Activated naive CD4-positive, alpha-beta T cell treated with anti-CD3 and anti-CD28 coated beads for 36 hours (primary cell): Measurements from ENCODE around the gene MALRD1. TPM values are rescaled to one million over a fixed set of nuclear protein-coding genes. Genes with fewer than 3 reads are reported as not detected.

ENCODE experiments used
- CTCF ChIA-PET: fragments of 350-600 bp; sonication (Branson Sonifier 250); formaldehyde crosslinking; loops from one replicate; lab custom pipeline; 2021; ENCODE audit warnings: antibody characterized with exemption; lab: Charles Lee
- DNase-seq: peaks from one replicate; pipeline ENCODE4 v3.0.0-alpha.2; 2020
- H3K27ac Mint-ChIP-seq: one replicate; pipeline ENCODE4 v1.8.0; 2021; ENCODE audit warnings: mild to moderate bottlenecking, mixed read lengths
- H3K27me3 Mint-ChIP-seq: one replicate; pipeline ENCODE4 v1.8.0; 2021; ENCODE audit warnings: low read depth, mixed read lengths
- H3K36me3 Mint-ChIP-seq: one replicate; pipeline ENCODE4 v1.8.0; 2021; ENCODE audit warnings: low read depth, mixed read lengths
- H3K4me1 Mint-ChIP-seq: one replicate; pipeline ENCODE4 v1.8.0; 2021; ENCODE audit warnings: low read depth, mixed read lengths
- H3K4me3 Mint-ChIP-seq: one replicate; pipeline ENCODE4 v1.8.0; 2021; ENCODE audit warnings: mild to moderate bottlenecking, moderate library complexity, mixed read lengths
- H3K9me3 Mint-ChIP-seq: one replicate; pipeline ENCODE4 v1.8.0; 2021; ENCODE audit warnings: mixed read lengths
- intact Hi-C: fragments of 100-400 bp; cut with micrococcal nuclease; formaldehyde crosslinking; loops from one replicate; pipeline ENCODE4 v1.15.1; 2023
- total RNA-seq, 2 experiments: library from RNA; stranded (reverse); gene quantifications; one replicate each; pipeline ENCODE4 v1.2.3, GENCODE V29; 2021

MALRD1 gene
- total RNA-seq, 2 experiments from 2014 or later: not detected

DNA sequence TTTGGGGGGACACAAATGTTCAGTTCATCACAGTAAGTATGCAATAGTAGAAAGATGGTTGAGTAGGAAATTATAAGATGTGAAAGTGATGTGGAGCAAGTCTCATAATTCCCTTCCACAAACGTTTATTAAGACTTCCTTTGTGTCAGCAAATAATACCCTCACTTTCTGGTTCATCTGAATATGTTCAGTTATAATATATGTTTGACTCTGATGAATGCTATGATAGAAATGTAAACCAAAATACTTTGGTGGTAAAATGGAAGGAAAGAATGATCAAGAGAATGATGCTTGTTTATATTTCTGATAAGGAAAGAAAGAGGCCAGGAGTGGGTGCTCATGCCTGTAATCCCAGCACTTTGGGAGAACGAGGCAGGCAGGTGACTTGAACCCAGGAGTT lies 655.9 kb downstream of the MALRD1 start:
- DNase-seq: no peak
- Mint-ChIP-seq H3K27ac (no peak overlapping the region), H3K36me3 (no peaks in the 10 kb centered on the region), H3K27me3 (no peaks in the 10 kb centered on the region), H3K4me3 (no peak overlapping the region), H3K9me3 (peaks cover 2% of the 10 kb centered on the region), H3K4me1 (no peaks in the 10 kb centered on the region)
- intact Hi-C loops: no loop called here
- CTCF ChIA-PET: no interaction called here

- no peak for DNase-seq
- no peaks in the 10 kb centered on the region for H3K36me3 Mint-ChIP-seq
- H3K27ac Mint-ChIP-seq: no peak overlapping the region
- no peaks in the 10 kb centered on the region for H3K4me1 Mint-ChIP-seq
- peaks cover 2% of the 10 kb centered on the region for H3K9me3 Mint-ChIP-seq
- CTCF ChIA-PET: no interaction called here
- no peak overlapping the region for H3K4me3 Mint-ChIP-seq
- intact Hi-C loops: no loop called here
- no peaks in the 10 kb centered on the region for H3K27me3 Mint-ChIP-seq
Measured at GRCh38 chr10:19705250-19705649, 656.6 kb downstream of the MALRD1 start.

DNA sequence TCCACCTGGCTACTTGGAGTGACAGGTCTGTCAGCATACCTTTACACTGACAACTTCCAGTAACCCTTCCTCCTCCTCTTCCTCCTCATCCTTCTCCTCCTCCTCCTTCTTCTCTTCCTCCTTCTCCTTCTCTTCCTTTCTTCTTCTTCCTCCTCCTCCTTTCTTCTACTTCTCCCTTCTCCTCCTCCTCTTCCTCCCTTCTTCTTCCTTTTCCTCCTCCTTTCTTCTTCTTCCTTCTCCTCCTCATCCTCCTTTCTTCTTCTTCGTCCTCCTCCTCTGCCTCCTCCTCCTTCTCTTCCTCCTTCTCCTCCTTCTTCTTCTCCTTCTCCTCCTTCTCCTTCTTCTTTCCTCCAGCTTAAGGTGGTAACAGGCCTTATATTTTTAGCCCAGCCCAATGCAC lies 658.3 kb downstream of the MALRD1 start:
- intact Hi-C loops: no loop called here
- Mint-ChIP-seq H3K36me3 (no peaks in the 10 kb centered on the region), H3K27me3 (no peaks in the 10 kb centered on the region), H3K27ac (no peak overlapping the region), H3K4me3 (no peak overlapping the region), H3K4me1 (no peaks in the 10 kb centered on the region), H3K9me3 (peaks cover 10% of the 10 kb centered on the region)
- DNase-seq: no peak
- CTCF ChIA-PET: no interaction called here

DNA sequence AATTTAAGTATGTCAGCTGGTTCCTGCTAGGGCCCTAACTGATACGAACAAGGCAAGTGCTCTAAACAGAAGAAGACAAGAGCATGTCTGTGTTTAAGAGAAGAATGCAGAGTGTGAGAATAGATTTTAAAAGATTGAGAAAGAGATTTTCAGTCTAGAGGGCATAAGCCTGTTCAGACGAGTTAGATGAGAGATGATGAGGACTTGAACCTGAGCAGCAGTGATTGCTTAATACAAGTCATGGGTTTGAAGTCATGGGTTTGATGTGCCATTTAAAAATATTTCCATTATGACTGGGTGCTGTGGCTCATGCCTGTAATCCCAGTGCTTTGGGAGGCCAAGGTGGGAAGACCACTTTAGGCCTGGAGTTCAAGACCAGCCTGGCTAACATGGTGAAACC lies 658.8 kb downstream of the MALRD1 start:
- Mint-ChIP-seq H3K27ac (no peak overlapping the region), H3K4me1 (no peaks in the 10 kb centered on the region), H3K9me3 (peaks cover 13% of the 10 kb centered on the region), H3K4me3 (no peak overlapping the region), H3K27me3 (no peaks in the 10 kb centered on the region), H3K36me3 (no peaks in the 10 kb centered on the region)
- DNase-seq: no peak
- intact Hi-C loops: no loop called here
- CTCF ChIA-PET: no interaction called here

GRCh38 chr10:19708031-19708430 lies 659.4 kb downstream of the MALRD1 start:
- no peak for DNase-seq
- H3K4me3 Mint-ChIP-seq: no peak overlapping the region
- H3K27me3 Mint-ChIP-seq: no peaks in the 10 kb centered on the region
- H3K27ac Mint-ChIP-seq: no peak overlapping the region
- no peaks in the 10 kb centered on the region for H3K4me1 Mint-ChIP-seq
- intact Hi-C loops: no loop called here
- peaks cover 17% of the 10 kb centered on the region for H3K9me3 Mint-ChIP-seq
- CTCF ChIA-PET: no interaction called here
- H3K36me3 Mint-ChIP-seq: no peaks in the 10 kb centered on the region

DNA sequence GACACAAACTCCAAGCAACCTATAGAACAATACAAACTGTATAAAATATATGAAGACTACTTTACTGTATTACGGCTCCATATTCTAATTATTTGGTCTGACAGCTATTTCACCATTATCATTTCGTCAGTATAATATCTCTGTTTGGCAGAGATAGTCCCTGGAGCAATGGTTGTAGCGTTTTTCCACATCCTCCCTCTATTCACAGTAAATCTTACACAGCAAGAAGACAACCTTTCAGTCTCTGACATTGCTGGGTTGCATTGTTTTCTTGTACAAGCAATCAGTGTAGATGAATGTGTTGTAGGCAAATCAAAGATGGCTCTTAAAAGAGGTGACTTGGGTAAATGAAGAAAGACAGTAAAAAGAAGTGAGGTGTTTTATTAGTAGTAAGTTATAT lies 662.0 kb downstream of the MALRD1 start:
- Mint-ChIP-seq H3K36me3 (no peaks in the 10 kb centered on the region), H3K27ac (no peak overlapping the region), H3K27me3 (no peaks in the 10 kb centered on the region), H3K9me3 (peaks cover 26% of the 10 kb centered on the region), H3K4me3 (no peak overlapping the region), H3K4me1 (no peaks in the 10 kb centered on the region)
- CTCF ChIA-PET: no interaction called here
- DNase-seq: no peak
- intact Hi-C loops: no loop called here

DNA sequence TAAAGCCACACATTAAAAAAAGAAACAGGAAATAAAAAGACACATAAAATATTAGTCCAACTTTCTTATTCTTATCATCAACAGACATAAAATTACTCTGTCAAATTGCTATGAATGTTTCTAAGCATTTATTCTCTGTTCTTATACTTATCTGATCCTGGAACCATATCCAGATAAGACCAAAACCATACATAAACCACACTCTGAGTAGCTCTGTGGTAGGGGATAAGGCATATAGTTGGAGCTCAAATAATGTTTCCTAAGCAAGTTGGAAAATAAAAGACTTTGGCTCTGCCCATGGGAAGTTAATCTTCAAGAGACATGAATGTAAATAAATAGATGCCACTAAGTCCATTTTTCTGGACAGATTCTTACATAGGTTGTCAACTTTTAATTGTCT lies 664.6 kb downstream of the MALRD1 start:
- H3K4me3 Mint-ChIP-seq: no peak overlapping the region
- H3K27ac Mint-ChIP-seq: no peak overlapping the region
- no peak for DNase-seq
- CTCF ChIA-PET: interaction anchor here (0.7 kb wide), 1 partner anchor 188 kb away, joined by 3 read pairs; no protein-coding TSS in a partner anchor
- H3K36me3 Mint-ChIP-seq: no peaks in the 10 kb centered on the region
- H3K9me3 Mint-ChIP-seq: peaks cover 27% of the 10 kb centered on the region
- no peaks in the 10 kb centered on the region for H3K27me3 Mint-ChIP-seq
- H3K4me1 Mint-ChIP-seq: no peaks in the 10 kb centered on the region
- intact Hi-C loops: no loop called here

DNA sequence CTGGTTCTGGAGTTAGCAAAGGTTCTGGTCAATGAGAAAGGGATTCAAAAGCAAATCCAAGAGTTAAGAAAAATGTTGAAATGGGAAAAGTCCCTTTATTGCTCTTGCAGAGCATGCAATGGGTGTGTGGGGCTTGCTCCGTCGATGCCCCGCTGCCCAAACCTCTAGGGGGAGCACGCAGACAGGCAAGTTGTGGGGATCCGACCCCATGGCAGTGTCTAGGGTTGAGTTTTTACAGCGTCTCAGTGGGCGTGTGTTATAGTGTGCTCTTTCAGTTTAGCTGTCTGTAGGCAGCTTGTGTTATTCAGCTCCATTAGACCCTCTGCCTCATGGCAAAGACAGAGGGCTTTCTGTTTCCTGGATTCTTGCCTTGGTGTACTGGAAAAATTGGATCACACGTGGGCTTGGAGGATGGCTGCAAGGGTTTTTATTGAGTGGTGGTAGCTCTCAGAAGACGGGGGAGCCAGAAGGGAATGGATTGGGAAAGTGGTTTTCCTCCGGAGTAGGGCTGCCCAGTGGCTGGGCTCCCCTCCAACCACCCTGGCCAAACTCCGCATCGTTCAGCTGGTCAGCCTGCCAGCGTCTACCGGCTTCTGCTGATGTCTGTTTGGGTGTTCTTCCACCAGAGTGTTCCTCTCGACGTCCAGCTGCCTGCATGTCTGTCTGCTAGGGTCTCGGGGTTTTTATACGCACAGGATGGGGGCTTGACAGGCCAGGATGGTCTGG lies 665.4 kb downstream of the MALRD1 start:
- no peaks in the 10 kb centered on the region for H3K27me3 Mint-ChIP-seq
- H3K4me1 Mint-ChIP-seq: no peaks in the 10 kb centered on the region
- intact Hi-C loops: no loop called here
- peaks cover 27% of the 10 kb centered on the region for H3K9me3 Mint-ChIP-seq
- DNase-seq: no peak
- H3K4me3 Mint-ChIP-seq: no peak overlapping the region
- H3K36me3 Mint-ChIP-seq: no peaks in the 10 kb centered on the region
- CTCF ChIA-PET: interaction anchor here (0.6 kb wide), 1 partner anchor 56 kb away, joined by 3 read pairs; no protein-coding TSS in a partner anchor
- no peak overlapping the region for H3K27ac Mint-ChIP-seq

- Mint-ChIP-seq H3K27ac (no peak overlapping the region), H3K36me3 (no peaks in the 10 kb centered on the region), H3K4me3 (no peak overlapping the region), H3K9me3 (peaks cover 4% of the 10 kb centered on the region), H3K4me1 (no peaks in the 10 kb centered on the region), H3K27me3 (no peaks in the 10 kb centered on the region)
- DNase-seq: no peak
- intact Hi-C loops: no loop called here
- CTCF ChIA-PET: no interaction called here
Measured at GRCh38 chr10:19719284-19719683, 670.7 kb downstream of the MALRD1 start.

- Mint-ChIP-seq H3K36me3 (no peaks in the 10 kb centered on the region), H3K4me3 (no peak overlapping the region), H3K4me1 (no peaks in the 10 kb centered on the region), H3K27ac (no peak overlapping the region), H3K27me3 (no peaks in the 10 kb centered on the region), H3K9me3 (peaks cover 2% of the 10 kb centered on the region)
- intact Hi-C loops: no loop called here
- CTCF ChIA-PET: no interaction called here
- DNase-seq: no peak
Measured at GRCh38 chr10:19724287-19724686, 675.7 kb downstream of the MALRD1 start.

- no peaks in the 10 kb centered on the region for H3K4me1 Mint-ChIP-seq
- DNase-seq: no peak
- CTCF ChIA-PET: no interaction called here
- no peaks in the 10 kb centered on the region for H3K36me3 Mint-ChIP-seq
- no peak overlapping the region for H3K27ac Mint-ChIP-seq
- intact Hi-C loops: no loop called here
- H3K27me3 Mint-ChIP-seq: no peaks in the 10 kb centered on the region
- H3K9me3 Mint-ChIP-seq: peaks cover 3% of the 10 kb centered on the region
- H3K4me3 Mint-ChIP-seq: no peak overlapping the region
Measured at GRCh38 chr10:19728376-19728775, 679.8 kb downstream of the MALRD1 start.

GRCh38 chr10:19728964-19729363 lies 680.4 kb downstream of the MALRD1 start:
- Mint-ChIP-seq H3K27ac (no peak overlapping the region), H3K27me3 (no peaks in the 10 kb centered on the region), H3K4me1 (no peaks in the 10 kb centered on the region), H3K9me3 (peaks cover 3% of the 10 kb centered on the region), H3K36me3 (no peaks in the 10 kb centered on the region), H3K4me3 (no peak overlapping the region)
- no peak for DNase-seq
- intact Hi-C loops: no loop called here
- CTCF ChIA-PET: no interaction called here

DNA sequence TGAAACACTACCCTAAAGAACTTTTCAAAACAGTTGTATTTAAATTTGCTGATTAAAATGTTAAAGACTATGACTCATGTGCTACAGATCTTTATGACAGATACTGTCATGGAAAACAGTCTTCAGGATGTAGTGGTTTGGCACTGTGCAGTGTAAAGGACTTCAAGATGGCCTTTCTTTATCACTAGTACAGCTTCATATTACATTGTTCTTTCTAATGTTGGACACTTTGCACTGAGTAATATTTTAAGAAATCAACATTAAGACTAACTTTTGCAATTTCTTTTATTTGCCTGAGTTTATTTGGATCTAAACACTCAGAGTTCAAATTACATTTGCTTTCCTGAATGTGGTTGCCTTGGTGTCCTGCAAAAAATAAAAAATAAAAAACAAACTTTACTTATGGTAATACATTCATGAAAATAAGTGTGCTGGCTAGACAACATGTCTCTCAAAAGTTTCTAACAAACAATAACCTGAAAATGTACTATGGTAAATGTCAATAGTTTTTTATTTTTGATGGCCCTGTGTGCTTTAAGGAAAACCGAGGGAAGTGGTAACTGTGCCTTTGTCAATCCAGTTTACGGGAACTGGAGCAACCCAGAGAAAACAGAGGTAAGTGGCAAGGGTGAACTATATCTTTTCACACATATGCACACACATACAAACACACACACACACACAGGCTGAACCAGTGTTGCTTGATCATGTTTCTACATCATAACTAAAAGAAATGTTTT lies 681.7 kb downstream of the MALRD1 start:
- no peak for DNase-seq
- Mint-ChIP-seq H3K27me3 (no peaks in the 10 kb centered on the region), H3K9me3 (peaks cover 2% of the 10 kb centered on the region), H3K36me3 (no peaks in the 10 kb centered on the region), H3K4me3 (no peak overlapping the region), H3K4me1 (no peaks in the 10 kb centered on the region), H3K27ac (no peak overlapping the region)
- CTCF ChIA-PET: no interaction called here
- intact Hi-C loops: no loop called here
